NCI-H2196 treated with DMSO at 0.1 percent for 48 hours (cell line): ENCODE results near the gene TRIO.
"Not testable (repeated sequence)": the region's sequence is repeated elsewhere in the genome, so short reads cannot be mapped to it uniquely, and the experiment has no call there.

Experiments used
- DNase-seq: peaks from one replicate; lab custom pipeline; 2025; ENCODE audit not compliant: unreplicated experiment; lab: John Stamatoyannopoulos, UW

The TRIO gene

DNA sequence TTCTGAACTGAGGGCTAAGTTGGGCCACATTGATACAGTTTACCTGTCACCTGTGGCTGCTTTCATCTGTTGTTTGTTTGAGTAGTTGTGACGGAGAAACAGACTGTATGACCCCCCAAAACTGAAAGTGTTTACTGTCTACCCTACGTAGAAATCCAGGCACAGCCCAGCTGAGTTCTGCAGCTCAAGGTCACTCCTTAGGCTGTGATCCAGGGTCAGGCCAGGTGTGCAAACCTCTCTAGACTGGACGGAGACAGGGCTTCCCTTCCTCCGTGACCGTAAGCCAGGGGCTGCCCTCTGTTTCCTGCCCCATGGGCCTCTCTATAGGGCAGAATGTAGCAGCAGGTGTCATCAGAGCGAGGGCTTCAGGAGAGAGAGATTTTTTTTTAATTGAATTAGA, 230.5 kb downstream of the TRIO start:
- no peak for DNase-seq

DNA sequence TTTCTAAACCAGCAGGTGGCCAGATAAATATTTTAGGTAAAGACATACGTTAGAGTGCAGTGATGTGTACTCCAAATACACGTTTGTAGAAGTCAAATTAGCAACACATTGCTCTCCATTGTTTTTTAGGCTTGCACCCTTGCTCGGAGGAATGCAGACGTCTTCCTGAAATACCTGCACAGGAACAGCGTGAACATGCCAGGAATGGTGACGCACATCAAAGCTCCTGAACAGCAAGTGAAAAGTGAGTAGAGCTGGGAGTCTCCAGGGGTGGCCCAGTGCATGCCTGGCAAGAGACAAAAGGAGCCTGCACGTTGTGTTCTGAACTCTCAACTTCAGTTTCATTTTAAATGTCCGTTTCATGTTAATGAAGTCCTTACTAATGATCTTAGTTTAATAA, 231.0 kb downstream of the TRIO start:
- no peak for DNase-seq

GRCh38 chr5:14376789-14377188, 233.6 kb downstream of the TRIO start:
- no peak for DNase-seq

DNA sequence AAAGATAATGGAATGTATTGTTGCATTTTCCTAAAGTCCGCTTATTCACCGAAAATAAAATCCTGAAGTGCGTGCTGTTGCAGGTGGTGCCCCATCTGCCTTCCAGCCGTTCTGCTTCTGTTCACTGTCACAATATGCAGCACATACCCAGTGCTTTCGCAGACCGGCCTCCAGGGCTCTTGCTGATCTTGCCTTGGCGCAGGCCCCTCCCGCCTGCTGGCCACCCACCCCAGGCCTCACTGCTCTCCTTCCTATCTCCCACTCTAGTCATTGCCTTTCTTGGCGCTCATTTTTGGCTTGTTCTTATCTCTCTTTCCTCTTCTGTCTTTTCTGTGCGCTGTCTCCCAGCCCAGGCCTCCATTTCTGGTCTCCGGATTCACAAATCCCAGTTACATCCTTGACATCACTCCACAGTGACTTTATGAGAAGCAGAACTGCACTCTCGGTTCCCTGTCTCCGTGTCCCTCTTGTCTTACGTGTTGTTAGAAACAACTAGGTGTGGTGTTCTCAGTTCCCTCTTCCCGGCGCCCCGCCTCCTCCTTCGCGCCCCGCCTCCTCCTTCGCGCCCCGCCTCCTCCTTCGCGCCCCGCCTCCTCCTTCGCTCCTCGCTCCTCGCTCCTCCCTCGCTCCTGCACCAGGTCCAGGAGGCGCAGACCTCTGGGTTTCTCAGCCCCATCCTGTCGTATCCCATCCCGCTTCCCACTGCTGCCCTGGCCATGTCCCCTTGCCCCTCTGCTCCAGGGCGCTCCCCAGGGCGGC, 236.8 kb downstream of the TRIO start:
- DNase-seq, result no peak

DNA sequence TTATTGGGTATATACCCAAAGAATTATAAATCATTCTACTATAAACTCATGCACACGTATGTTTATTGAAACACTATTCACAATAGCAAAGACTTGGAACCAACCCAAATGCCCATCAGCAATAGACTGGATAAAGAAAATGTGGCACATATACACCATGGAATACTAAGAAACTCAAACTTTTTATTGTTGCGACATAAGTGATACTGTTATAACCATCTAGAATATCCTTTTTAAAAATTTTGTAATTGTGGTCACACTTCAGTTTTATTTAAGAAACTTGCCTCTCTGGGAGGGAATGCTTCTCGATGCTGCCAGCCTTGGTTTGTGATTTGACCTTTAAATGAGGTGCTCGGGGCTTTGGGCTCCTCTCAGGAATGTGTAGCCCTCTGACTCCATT, 237.6 kb downstream of the TRIO start:
- DNase-seq, result no peak

DNA sequence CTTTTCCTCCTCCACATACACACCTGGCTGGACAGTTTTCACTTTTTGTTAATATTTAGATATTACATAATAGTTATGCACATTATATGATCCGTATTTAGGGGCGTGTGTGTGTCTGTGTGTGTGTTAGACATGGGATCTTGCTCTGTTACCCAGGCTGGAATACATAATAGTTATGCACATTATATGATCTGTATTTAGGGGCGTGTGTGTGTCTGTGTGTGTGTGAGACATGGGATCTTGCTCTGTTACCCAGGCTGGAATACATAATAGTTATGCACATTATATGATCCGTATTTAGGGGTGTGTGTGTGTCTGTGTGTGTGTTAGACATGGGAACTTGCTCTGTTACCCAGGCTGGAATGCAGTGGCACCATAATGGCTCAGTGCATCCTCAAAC, 239.5 kb downstream of the TRIO start:
- no peak for DNase-seq

GRCh38 chr5:14383923-14384322, 240.8 kb downstream of the TRIO start:
- DNase-seq, result no peak

DNA sequence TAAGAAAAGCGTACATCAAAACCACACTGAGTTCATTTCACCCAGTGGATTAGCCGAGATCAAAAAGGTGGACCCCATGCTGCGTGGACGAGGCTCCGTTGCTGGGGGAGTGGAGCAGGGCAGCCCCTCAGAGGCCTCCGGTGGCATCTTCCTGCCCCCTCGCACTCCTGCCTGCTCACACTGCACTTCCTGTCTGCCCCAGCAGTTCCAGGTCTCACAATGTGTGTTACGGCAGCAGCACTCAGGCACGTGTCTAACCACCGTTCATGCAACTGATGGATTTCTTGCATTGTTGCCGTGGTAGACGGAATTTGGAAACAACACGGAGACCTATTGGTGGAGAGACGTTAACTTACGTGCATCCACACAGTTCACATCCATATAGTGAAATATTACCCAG, 241.9 kb downstream of the TRIO start:
- DNase-seq, result no peak

DNA sequence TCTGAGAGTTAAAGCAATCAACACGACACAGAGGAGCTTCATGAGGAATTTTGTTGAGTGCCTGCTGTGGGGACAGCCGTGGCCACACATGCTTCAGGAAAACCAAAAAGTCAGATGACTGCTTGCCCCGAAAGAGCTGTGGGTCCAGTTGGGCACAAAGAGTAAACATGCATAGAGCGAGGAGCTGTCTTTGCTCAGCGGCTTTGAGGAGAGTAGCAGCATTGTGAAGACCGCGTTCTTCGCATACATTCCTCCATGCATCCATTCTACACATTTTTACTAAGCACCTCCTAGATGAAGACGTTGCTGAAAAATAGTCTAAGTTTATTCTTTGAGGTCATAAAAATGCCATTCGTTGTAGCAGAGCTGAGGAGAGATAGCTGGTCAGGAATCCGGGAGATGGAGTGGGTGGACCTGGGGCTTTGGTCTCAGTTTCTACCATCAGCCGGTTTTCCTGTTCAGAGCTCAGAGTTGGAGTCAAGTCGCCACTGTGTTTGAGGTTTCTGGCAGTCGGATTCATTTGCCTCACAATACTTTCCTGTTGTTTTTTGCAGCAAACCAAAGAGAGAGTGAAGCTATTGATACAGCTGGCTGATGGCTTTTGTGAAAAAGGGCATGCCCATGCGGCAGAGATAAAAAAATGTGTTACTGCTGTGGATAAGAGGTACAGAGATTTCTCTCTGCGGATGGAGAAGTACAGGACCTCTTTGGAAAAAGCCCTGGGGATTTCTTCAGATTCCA, 243.9 kb downstream of the TRIO start:
- DNase-seq, result no peak

DNA sequence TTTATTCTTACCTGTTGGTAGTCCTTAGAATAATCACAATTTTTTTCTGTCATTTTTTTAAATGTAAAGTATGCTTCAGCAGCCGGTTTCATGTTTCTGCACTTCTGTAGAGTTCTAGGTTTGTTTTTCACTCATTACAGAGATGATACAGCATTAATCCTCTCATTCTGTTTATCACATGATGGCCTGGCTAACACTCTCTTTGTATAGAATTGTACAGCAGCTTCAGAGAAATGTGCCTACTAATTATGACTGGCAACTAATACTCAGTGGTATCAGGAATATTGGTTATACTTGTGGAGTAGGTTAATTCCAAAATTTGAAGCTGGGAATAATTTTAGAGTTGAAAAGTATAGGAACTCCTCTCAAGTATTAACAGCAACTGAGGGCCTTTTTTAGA, 245.6 kb downstream of the TRIO start:
- no peak for DNase-seq

GRCh38 chr5:14392552-14392951, 249.4 kb downstream of the TRIO start:
- DNase-seq, result not testable (repeated sequence)

- DNase-seq, result no peak
Observed at GRCh38 chr5:14394365-14394764, 251.2 kb downstream of the TRIO start.

GRCh38 chr5:14395411-14395810, 252.3 kb downstream of the TRIO start:
- no peak for DNase-seq

- no peak for DNase-seq
Observed at GRCh38 chr5:14396066-14396465, 252.9 kb downstream of the TRIO start.

DNA sequence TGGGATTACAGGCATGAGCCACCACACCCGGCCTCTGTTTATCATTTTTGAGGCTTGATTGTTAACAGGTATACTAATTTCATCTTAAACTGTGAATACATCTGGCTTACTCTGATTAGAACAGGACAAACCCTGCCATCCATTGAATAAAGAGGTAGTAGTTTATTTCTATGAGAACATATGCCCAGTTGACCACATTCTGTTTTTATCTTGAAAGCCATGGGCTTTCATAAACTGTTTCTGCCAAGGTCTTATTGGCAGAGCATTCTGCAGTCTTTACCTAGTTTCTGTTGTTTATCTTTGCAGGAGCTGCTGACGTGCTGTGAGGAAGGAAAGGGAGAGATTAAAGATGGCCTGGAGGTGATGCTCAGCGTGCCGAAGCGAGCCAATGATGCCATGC, 253.6 kb downstream of the TRIO start:
- no peak for DNase-seq

- DNase-seq, result no peak
Observed at GRCh38 chr5:14397717-14398116, 254.6 kb downstream of the TRIO start.

DNA sequence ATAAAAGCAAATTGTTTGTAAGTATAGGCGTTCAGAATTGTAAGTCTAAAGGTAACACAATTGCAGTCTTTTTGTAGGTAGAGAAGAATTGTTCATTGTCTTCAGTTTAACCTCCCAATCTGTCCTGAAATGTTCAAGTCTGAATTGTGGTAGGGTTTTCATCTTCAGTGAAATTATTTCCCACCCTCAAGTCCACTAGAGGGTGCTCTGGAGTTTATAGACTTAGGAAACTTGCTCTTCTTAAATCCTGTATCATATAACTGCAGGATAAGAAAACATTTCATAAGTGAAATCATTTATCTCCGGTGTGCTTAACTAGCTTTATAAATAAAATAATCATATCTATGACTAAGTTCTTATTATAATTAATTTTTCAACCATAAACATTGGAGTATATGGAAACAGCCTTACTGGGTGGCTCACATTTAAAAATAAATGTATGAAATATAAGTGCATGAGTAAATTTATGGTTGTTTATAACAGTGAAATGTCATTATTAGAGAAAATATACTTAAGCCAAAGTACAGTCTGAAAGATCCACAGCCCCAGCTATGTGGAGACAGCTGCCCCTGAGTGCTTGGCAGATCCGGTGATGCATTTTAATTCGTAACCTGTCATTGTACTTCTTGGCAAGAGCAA, 256.0 kb downstream of the TRIO start:
- peak; percentile 9 for DNase-seq

- DNase-seq, result no peak
Observed at GRCh38 chr5:14400085-14400484, 256.9 kb downstream of the TRIO start.

DNA sequence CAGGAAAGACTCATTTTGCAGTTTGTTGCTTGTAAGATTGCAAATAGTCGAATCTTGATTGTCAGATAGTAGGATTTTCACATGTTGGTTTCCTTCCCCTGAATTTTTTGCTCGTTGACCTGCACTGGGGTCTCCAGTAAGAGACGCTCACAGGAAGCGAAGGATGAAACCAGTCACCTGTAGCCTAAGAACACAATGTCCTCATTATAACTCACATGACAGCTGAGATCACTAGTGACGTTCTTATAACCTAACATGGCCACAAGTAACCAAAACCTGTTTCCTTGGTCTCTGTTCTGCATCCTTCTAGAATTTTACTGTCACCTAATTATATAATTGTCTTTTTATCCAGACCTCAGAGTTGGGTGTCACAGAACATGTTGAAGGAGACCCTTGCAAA, 257.5 kb downstream of the TRIO start:
- no peak for DNase-seq

GRCh38 chr5:14401639-14402038, 258.5 kb downstream of the TRIO start:
- no peak for DNase-seq

DNA sequence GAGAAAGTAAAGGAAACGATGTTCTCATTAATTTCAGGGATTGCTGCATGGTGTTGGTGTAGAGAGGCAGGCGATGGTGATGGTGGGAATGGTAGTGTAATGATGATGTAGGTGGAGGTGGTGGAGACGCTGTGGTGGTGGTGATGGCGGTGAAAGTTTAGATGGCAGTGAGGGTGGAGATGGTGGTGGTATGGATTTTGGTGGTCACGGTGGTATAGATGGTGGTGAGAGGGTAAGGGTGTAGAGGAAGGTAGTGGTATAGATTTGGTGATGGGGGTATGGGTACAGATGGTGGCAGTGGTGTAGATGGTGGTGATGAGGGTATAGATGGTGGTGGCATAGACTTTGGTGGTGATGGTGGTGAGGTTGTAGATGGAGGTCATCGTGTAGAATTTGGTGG, 259.3 kb downstream of the TRIO start:
- DNase-seq, result no peak

GRCh38 chr5:14404780-14405179, 261.6 kb downstream of the TRIO start:
- no peak for DNase-seq
